WERI-Rb-1 (cell line): ENCODE measurements around the gene DOK6.
"Not testable (repeated sequence)": the region's sequence is repeated elsewhere in the genome, so short reads cannot be mapped to it uniquely, and the experiment has no call there.

ENCODE experiments used
- DNase-seq: peaks from one replicate; pipeline ENCODE4 v3.0.0-alpha.2; 2020
- H3K27ac ChIP-seq: fragments of 250-450 bp; sonication (Bioruptor Pico); 2 replicates; pipeline ENCODE4 v1.5.1; 2020; ENCODE audit warnings: mild to moderate bottlenecking, moderate library complexity
- H3K27me3 ChIP-seq: fragments of 250-450 bp; sonication (Bioruptor Pico); 2 replicates; pipeline ENCODE4 v1.5.1; 2021; ENCODE audit warnings: mild to moderate bottlenecking, low read depth, moderate library complexity; ENCODE audit not compliant: insufficient read depth, severe bottlenecking
- H3K36me3 ChIP-seq: fragments of 250-450 bp; sonication (Bioruptor Pico); 2 replicates; pipeline ENCODE4 v1.5.1; 2020; ENCODE audit warnings: mild to moderate bottlenecking, moderate library complexity
- H3K4me3 ChIP-seq: 2 replicates; pipeline ENCODE4 v1.5.1; 2011; ENCODE audit warnings: low read depth, mild to moderate bottlenecking, control low read depth, low read length
- H3K9me3 ChIP-seq: fragments of 250-450 bp; sonication (Bioruptor Pico); 2 replicates; pipeline ENCODE4 v1.5.1; 2021; ENCODE audit warnings: mild to moderate bottlenecking, moderate library complexity; ENCODE audit not compliant: severe bottlenecking
- TF ChIP-seq, protein P1 (sequence below): IDR thresholded peaks from 2 replicates; pipeline ENCODE4 v1.5.1; 2011; ENCODE audit warnings: low read depth, mild to moderate bottlenecking, control low read depth, inconsistent platforms, low read length

DOK6 gene

DNA sequence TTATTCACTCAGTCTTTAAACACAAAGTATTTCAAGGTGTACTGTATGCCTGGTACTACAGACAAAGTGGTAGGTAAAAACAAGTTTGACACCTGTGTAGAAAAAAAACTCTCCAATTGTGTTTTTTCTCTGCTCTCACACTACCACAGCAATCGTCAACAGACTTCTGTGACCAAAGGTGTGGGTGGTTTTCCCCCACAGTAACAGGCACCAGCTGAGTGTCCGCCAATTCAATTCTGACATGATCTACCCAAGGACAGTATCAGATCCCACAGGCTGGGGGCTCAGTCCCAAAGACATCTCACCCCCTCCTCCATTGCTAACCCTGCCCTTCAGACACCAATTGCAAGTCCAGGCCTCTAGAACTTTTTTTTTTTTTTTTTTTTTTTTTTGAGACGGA lies 475.8 kb downstream of the DOK6 start:
- TF ChIP-seq, protein P1, sequence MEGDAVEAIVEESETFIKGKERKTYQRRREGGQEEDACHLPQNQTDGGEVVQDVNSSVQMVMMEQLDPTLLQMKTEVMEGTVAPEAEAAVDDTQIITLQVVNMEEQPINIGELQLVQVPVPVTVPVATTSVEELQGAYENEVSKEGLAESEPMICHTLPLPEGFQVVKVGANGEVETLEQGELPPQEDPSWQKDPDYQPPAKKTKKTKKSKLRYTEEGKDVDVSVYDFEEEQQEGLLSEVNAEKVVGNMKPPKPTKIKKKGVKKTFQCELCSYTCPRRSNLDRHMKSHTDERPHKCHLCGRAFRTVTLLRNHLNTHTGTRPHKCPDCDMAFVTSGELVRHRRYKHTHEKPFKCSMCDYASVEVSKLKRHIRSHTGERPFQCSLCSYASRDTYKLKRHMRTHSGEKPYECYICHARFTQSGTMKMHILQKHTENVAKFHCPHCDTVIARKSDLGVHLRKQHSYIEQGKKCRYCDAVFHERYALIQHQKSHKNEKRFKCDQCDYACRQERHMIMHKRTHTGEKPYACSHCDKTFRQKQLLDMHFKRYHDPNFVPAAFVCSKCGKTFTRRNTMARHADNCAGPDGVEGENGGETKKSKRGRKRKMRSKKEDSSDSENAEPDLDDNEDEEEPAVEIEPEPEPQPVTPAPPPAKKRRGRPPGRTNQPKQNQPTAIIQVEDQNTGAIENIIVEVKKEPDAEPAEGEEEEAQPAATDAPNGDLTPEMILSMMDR, result no peak
- Histone ChIP-seq H3K36me3 (no peaks in the 10 kb centered on the region), H3K9me3 (no peaks in the 10 kb centered on the region), H3K27me3 (no peaks in the 10 kb centered on the region), H3K4me3 (no peak overlapping the region), H3K27ac (no peak overlapping the region)
- no peak for DNase-seq

DNA sequence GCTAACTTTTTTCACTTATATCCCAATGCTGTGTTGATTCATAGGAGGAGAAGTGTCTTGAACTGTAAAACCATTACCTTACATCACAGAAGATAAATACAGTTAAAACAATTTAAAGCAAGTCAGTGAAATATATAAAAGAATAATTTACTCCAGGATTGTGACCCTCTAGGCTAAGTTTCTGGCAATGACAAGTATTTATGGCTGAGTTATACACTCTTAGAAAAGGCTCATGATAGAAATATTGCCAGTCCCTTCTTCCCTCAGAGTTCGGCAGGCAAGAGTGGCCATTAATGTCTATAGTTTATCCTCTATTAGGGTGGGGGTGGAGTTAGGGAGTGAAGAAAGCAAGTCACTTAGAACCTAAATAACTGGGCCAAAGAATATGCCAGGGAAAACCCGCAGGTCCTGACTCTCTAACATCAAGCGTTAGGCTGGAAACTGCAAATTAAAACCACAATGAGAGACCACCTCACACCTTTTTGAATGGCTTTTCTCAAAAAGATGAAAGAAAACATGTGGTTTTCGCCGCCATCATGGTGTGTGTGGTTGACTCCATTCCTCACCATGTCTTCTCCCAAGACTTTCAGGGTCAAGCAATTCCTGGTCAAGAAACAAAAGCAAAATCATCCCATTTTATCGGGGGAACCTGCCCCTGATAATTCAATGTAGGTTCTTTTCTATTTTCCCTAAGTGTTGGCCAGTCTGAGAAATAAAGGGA lies 477.7 kb downstream of the DOK6 start:
- Histone ChIP-seq H3K4me3 (no peak overlapping the region), H3K36me3 (no peaks in the 10 kb centered on the region), H3K9me3 (no peaks in the 10 kb centered on the region), H3K27me3 (no peaks in the 10 kb centered on the region), H3K27ac (no peak overlapping the region)
- DNase-seq, result no peak
- TF ChIP-seq, protein P1, result no peak

DNA sequence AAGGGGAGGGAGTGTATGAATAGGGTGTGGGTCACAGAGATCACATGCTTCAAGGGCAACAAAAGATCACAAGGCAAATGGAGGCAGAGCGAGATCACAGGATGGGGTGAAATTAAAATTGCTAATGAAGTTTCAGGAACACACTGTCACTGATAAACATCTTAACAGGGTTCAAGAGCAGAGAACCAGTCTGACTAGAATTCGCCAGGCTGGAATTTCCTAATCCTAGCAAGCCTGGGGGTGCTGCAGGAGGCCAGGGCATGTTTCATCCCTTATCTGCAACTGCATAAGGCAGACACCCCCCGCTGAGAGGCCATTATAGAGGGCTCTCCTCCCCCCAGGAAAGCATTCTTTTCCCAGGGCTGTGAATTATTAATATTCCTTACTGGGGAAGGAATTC lies 478.4 kb downstream of the DOK6 start:
- not testable (repeated sequence) for DNase-seq

DNA sequence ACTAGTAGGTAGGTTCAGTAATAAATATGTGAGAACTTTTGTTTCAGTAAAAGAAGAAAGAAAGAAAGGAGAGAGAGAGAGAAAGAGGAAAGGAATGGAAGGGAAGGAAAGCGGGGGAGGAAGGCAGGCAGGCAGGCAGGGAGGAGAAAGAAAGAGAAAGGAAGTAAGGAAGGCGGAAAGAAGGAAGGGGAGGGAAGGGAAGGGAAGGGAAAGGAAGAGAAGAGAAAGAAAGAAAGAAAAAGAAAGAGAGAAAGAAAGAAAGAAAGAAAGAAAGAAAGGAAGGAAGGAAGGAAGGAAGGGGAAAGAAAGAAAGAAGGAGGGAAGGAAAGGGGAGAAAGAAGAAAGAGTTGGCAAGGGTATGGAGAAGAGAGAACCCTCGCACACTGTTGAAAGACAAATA lies 479.4 kb downstream of the DOK6 start:
- Histone ChIP-seq H3K36me3 (no peaks in the 10 kb centered on the region), H3K9me3 (no peaks in the 10 kb centered on the region), H3K27ac (no peak overlapping the region), H3K4me3 (no peak overlapping the region), H3K27me3 (no peaks in the 10 kb centered on the region)
- TF ChIP-seq, protein P1, result no peak
- DNase-seq, result no peak

More for the DNA sequence above, 478.4 kb downstream of the DOK6 start:
- H3K36me3 ChIP-seq, H3K4me3 ChIP-seq, H3K9me3 ChIP-seq, H3K27ac ChIP-seq, H3K27me3 ChIP-seq: not testable (repeated sequence)

DNA sequence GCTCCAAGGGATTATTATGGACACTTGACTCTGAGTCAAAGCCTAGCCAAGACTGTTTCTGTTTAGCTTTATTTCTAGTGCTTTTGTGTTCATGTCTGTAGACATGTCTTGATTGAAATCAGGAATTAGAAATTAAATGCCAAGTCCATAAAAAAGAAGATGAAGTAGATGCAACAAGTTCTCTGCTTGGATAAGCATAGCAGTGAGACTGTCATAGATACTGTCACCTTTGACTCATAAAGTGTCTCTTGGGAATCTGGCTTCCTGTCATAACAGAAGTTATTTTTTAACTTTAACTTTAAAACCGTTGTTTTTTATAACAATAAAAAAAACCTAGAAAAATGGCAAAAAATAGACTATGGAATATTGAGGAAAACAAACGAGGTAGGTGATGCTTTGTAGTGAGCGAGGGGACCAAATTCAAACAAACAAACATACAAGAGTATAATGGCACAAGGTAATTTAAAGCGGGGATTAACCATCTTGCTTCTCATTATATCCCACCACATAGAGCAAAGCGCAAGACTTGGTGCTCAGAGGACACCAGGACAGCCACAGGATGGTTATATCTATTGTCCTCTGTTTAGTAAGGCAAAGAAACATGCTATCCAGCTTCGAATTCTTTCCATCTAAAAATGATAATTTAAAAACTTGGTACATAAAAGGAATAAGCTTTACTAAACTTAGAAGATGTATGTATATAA lies 482.4 kb downstream of the DOK6 start:
- Histone ChIP-seq H3K36me3 (no peaks in the 10 kb centered on the region), H3K9me3 (no peaks in the 10 kb centered on the region), H3K27me3 (no peaks in the 10 kb centered on the region), H3K4me3 (no peak overlapping the region), H3K27ac (no peak overlapping the region)
- TF ChIP-seq, protein P1, result no peak
- no peak for DNase-seq

DNA sequence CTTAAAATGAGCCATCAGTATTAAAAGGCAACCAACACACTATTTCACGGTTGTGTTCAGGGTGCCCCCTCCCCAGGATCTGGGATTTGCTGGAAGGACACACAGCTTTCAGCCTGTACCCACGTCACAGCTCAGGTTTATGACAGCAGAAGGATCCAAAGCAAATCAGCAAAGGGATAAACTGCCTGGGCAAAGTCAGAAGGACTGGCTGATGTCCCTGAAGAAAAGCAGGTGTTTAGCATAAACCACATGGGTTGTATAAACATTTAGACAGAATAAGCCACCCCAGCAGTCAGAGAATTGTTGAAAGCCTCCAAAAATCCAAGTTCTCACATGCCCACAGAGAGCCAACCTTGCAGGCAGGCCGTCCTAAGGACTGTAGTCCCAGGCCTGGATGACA lies 483.1 kb downstream of the DOK6 start:
- H3K27ac ChIP-seq, result no peak overlapping the region
- H3K27me3 ChIP-seq, result no peaks in the 10 kb centered on the region
- TF ChIP-seq, protein P1, result no peak
- no peak overlapping the region for H3K4me3 ChIP-seq
- H3K36me3 ChIP-seq, result no peaks in the 10 kb centered on the region
- no peaks in the 10 kb centered on the region for H3K9me3 ChIP-seq
- no peak for DNase-seq
